ENCODE results near the gene AMOTL2.

The AMOTL2 gene

DNA sequence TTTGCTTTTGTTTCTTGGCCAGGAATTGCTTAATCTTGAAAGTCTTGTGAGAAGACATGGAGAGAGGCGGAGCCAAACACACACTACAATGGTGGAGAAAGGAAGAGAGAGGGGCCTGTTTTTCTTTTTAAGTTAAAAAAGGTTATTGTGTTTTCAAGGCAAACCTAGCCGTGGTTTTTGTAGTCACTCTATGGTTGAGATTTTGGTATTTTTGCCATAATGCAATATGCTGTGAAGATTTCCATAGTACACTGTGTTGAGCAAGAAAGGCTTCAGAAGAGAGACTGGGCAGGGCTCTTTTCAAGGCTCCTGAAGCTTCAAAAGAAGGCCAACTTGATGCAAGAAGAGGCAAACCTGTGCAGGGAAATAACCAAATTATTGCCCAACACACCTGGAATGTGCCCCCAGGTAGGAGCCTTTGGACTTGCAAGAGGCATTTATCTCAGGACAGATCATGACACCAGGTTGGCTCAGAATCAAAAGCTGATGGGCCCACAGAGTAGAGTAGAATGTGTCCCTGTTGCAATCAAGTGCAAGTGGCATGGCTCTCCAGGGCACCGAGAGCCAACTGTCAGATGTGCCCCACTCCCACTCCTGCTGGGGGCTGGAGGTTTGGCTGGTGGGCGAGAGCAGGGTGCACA, 22.1 kb downstream of the AMOTL2 start:
- DNase-seq (ENCODE audit: low read depth): no peak

- DNase-seq (ENCODE audit: low read depth): no peak
Observed at GRCh38 chr3:134351427-134351826, 22.8 kb downstream of the AMOTL2 start.

DNA sequence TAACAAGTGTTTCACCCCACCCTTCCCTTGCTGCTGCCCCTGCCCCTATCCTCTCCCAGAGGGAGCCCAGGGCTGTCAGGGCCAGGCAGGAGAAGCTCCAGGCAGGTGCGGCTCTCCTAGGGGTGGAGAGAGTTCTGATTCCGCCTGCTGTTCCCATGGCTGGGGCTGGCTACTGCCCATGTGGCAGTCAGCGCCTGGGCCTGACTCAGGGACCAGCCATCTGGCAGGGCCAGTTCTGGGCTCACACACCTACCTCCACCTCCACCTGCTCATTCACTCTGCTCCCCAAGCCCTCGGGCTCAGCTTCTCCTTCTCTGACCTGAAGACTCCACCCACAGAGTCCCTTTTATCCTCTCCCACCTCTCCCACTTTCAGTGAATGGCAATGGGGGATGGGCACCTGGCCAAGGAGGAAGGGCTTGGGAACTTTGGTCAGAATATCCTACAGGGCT, 23.4 kb downstream of the AMOTL2 start:
- no peak for DNase-seq (ENCODE audit: low read depth)

- DNase-seq (ENCODE audit: low read depth): no peak
Observed at GRCh38 chr3:134350266-134350665, 24.0 kb downstream of the AMOTL2 start.

GRCh38 chr3:134348524-134348923, 25.7 kb downstream of the AMOTL2 start:
- no peak for DNase-seq (ENCODE audit: low read depth)

DNA sequence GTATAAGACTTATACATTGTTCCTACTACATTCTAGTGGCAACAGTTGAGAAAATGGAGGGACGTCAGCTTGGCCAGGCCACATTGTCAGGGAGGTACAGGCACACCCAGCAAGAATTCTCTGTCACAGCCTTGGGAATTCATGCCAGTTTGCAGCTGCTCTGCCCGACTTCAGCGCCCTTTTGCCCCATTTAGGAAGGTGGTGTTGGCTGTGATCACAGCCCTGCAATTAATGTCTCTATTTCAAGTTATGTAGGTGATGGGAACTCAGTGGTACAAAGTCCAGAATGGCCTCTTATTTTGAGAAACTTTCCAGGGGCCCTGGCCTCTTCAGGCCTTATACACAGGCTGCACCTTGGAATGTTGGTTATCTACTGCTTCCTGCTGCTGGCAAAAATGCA, 26.7 kb downstream of the AMOTL2 start:
- no peak for DNase-seq (ENCODE audit: low read depth)

GRCh38 chr3:134346744-134347143, 27.5 kb downstream of the AMOTL2 start:
- no peak for DNase-seq (ENCODE audit: low read depth)

DNA sequence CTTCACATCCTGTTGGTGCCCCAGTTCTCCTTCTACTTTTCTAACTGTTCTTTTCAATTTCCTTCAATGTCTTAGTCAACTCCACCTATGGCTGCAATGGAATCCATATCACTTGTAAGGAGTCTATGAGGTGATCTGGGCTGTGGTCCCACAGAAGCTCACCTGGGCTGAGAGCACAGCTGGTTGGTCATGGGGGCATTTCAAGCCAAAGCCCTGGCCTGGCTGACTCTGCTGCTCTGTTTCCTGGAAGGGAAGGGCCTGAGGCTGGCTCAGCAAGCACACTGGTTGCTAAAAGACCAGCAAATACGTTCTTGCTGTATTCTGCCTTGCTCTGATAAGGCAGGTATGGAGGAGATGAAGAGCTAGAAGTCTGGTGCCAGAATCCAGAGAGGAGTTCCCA, 29.0 kb downstream of the AMOTL2 start:
- no peak for DNase-seq (ENCODE audit: low read depth)

GRCh38 chr3:134344560-134344959, 29.7 kb downstream of the AMOTL2 start:
- no peak for DNase-seq (ENCODE audit: low read depth)

DNA sequence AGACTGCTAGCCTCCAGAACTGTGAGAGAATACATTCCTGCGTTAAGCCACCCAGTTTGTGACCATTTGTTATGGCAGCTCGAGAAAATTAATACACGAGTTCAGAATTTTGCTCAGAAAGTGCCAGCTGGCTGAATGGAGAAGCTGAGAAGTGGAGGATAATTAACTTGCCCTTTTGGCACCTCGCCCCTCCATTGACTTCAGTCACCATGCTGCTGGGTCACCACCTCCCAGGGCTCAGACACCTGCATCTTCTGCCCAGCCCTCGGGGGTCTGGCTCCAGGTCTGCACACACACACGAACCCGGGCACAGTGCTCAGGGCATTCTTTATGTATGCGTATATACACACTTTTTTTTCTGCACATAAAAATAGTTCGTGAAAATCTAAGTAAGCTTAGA, 32.0 kb downstream of the AMOTL2 start:
- no peak for DNase-seq (ENCODE audit: low read depth)

- no peak for DNase-seq (ENCODE audit: low read depth)
Observed at GRCh38 chr3:134341389-134341788, 32.9 kb downstream of the AMOTL2 start.

DNA sequence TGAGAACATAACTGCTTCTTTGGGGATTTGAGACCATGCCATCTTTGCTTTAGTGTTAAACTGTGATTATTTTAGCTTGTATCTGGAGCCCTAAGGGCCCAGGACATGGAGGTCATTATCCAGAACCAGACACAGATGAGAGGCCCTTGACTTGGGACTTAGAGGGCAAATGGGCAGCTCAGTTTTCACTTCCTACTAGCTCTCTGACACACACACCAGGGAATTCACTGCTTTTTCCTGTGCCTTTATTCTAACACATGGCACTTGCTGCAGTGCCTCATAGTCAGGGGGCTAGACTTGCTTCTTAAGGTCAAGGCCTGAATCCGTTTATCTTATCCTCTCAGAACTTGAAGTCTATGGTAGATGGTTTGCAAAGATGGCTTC, 33.3 kb downstream of the AMOTL2 start:
- no peak for DNase-seq (ENCODE audit: low read depth)

- DNase-seq (ENCODE audit: low read depth): no peak
Observed at GRCh38 chr3:134340362-134340981, 33.8 kb downstream of the AMOTL2 start.

DNA sequence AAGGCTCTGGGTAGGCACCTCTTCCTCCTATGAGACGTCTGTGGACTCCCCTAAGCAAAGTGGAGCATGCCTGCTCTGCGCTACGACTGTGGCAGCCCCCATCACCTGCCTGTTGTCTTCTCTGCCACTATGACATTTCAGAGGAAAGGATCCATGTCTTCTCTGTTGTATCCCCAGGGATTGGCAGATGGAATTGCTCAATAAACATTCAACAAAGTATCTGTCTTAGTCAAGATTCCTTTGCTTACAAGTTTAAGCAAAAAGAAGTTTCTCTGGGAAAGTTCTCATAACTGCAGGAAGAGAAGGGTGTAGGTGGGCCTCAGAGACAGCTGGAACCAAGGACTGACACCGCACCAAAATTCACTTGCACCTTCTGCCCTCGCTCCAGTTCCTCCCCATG, 34.3 kb downstream of the AMOTL2 start:
- no peak for DNase-seq (ENCODE audit: low read depth)

- DNase-seq (ENCODE audit: low read depth): no peak
Observed at GRCh38 chr3:134339331-134339730, 34.9 kb downstream of the AMOTL2 start.

- DNase-seq (ENCODE audit: low read depth): no peak
Observed at GRCh38 chr3:134338516-134339261, 35.6 kb downstream of the AMOTL2 start.

DNA sequence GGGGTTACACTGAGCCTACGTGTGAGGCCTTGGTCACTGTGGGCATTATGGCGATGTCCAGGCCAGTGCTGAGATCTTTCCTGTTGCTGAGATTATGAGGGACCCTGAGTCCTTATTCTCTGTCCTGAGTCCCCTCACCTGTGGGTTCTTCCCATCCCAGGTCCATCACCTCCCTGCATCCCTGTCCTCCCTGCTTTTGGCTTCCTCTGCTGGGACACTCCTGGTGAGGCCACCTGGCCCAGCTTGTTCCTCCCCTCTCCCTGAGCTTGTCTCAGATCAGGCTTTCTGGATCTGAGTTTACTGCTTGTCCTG, 36.1 kb downstream of the AMOTL2 start:
- DNase-seq (ENCODE audit: low read depth): no peak

GRCh38 chr3:134337511-134338200, 36.6 kb downstream of the AMOTL2 start:
- DNase-seq (ENCODE audit: low read depth): no peak

- no peak for DNase-seq (ENCODE audit: low read depth)
Observed at GRCh38 chr3:134337071-134337482, 37.2 kb downstream of the AMOTL2 start.

- no peak for DNase-seq (ENCODE audit: low read depth)
Observed at GRCh38 chr3:134336587-134336986, 37.7 kb downstream of the AMOTL2 start.

DNA sequence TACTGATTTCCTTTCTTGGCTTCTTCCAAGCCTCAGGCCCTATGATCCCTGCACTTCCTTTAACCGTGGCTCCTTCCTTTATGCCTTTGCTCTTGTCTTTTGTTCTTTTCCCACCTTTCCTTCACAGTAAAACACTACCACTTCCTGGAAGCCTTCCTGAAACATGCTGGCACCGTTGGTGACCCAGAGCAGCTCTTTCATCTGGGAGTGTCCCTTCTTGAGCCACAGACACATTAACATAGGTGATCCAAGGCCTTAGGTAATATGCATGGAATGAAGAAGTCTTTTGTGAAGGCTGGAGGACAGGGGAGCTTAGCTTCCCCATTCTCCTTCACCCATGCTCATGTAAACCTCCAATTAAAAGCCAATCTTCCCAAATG, 39.4 kb downstream of the AMOTL2 start:
- DNase-seq (ENCODE audit: low read depth): no peak

DNA sequence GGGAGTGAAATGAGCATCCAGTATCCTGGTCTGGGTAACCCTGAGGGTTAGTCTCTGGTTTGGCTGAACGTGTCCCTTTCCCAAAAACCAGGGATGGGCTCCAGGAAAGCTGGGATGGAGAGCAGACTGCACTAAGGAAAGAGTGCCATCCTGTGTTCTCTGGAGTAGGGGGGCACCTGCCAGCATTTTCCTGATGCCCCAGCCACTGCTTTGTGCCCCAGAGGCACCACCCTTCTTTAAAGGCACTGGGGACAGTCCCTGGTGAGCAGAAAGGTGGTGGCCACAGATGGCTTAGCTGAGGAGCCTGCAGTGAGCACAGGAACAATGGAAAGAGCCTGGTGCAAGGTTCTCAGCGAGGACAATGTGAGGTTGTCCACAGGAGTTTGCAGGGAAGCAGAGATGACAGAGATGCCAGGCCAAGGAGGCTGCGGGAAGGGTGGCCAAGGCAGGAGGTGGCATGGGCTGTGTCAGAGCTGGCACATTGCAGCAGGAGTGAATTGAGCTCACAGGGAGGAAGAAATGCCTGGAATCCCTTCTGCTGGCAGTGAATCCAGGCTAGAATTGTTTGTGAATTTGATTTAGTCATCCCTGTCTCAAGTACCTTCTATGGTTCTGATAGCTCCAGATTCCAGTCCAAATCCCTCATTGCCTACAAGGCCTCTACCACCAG, 39.9 kb downstream of the AMOTL2 start:
- DNase-seq (ENCODE audit: low read depth): no peak

All from activated T-cell treated with anti-CD3 and anti-CD28 coated beads for 1 hour (primary cell).